Stimulated activated CD4-positive, alpha-beta T cell treated with anti-CD3 and anti-CD28 coated beads, Interleukin-12 subunit alpha, Interleukin-12 subunit beta, amount 100 ng/mL, for 48 hours (primary cell): ENCODE measurements around the gene SGMS1.
"Not testable (repeated sequence)": the region's sequence is repeated elsewhere in the genome, so short reads cannot be mapped to it uniquely, and the experiment has no call there.

ENCODE experiments used
- DNase-seq, 3 donors: peaks; one replicate each; pipeline ENCODE4 v3.0.0-alpha.2; 2020; ENCODE audit warnings: low read depth in 2 of 3, low spot score in 1 of 3

Gene SGMS1

GRCh38 chr10:50279489-50279888, 344.3 kb downstream of the SGMS1 start:
- DNase-seq, result no peak

GRCh38 chr10:50275650-50276235, 348.0 kb downstream of the SGMS1 start:
- DNase-seq, result peak in 2 of 3 donors; percentile 20 to 24

GRCh38 chr10:50272531-50272930, 351.2 kb downstream of the SGMS1 start:
- DNase-seq, result no peak

- no peak for DNase-seq
These were observed 352.0 kb downstream of the SGMS1 start for GRCh38 chr10:50271564-50272250.

- DNase-seq, result not testable (repeated sequence)
These were observed 355.9 kb downstream of the SGMS1 start for GRCh38 chr10:50267877-50268276.

GRCh38 chr10:50262625-50263024, 361.1 kb downstream of the SGMS1 start:
- not testable (repeated sequence) for DNase-seq

GRCh38 chr10:50260791-50261281, 362.9 kb downstream of the SGMS1 start:
- no peak for DNase-seq
